Measurements from ENCODE around the gene SNX4.
A peak's percentile ranks its signal among the peaks of the same experiment; 100 is the strongest.

GRCh38 chr3:125437631-125438435 is 82.2 kb downstream of the SNX4 start:
- TF ChIP-seq CTCF (IDR thresholded peaks at IDR 0.05) (peak; percentile 85 to 97 (median 90)), POLR2A (IDR thresholded peaks at IDR 0.05) (no peak)

Data from esophagus squamous epithelium (tissue), 4 donors.